ENCODE data around the gene FILIP1L. TPM values are rescaled to one million over a fixed set of nuclear protein-coding genes. Genes with fewer than 3 reads are reported as not detected.

FILIP1L gene
- total RNA-seq, 1 experiment from 2014 or later = 15.5 TPM

DNA sequence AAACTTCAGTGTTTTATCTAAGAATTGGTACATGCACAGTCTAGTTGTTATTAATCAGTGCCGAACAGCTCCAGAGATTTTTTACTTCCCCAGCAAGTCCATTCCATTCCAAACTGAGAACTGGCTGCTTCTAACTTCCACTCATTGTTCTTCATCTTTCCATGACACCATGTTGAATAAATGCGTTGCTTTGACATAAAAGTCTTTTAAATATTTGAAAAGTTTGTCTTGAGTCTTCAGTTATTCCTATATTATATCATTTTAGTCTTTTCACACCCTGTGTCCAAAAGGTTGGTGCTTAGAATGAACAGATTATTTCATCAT lies 231.2 kb downstream of the FILIP1L start:
- Mint-ChIP-seq H3K4me3 (ENCODE audit: unreplicated experiment) (no peak overlapping the region), H3K4me1 (ENCODE audit: low read depth, unreplicated experiment) (peaks cover 21% of the 10 kb centered on the region), H3K9me3 (ENCODE audit: unreplicated experiment) (no peaks in the 10 kb centered on the region), H3K27me3 (ENCODE audit: insufficient read depth, unreplicated experiment) (no peaks in the 10 kb centered on the region), H3K27ac (ENCODE audit: unreplicated experiment) (no peak overlapping the region), H3K36me3 (ENCODE audit: insufficient read depth, unreplicated experiment) (no peaks in the 10 kb centered on the region)
- no TSS peak for BruUV-seq (replicated peaks)
- Histone ChIP-seq H3K4me1 (peaks cover 11% of the 10 kb centered on the region), H3K36me3 (ENCODE audit: control insufficient read depth, insufficient read depth, low read length) (no peaks in the 10 kb centered on the region), H3K4me3 (ENCODE audit: low read depth, low read length) (no peak overlapping the region), H3K9me3 (no peaks in the 10 kb centered on the region), H3K27me3 (replicated peaks; ENCODE audit: control insufficient read depth, insufficient read depth, low read length) (no peaks in the 10 kb centered on the region)
- TF ChIP-seq, protein P1, sequence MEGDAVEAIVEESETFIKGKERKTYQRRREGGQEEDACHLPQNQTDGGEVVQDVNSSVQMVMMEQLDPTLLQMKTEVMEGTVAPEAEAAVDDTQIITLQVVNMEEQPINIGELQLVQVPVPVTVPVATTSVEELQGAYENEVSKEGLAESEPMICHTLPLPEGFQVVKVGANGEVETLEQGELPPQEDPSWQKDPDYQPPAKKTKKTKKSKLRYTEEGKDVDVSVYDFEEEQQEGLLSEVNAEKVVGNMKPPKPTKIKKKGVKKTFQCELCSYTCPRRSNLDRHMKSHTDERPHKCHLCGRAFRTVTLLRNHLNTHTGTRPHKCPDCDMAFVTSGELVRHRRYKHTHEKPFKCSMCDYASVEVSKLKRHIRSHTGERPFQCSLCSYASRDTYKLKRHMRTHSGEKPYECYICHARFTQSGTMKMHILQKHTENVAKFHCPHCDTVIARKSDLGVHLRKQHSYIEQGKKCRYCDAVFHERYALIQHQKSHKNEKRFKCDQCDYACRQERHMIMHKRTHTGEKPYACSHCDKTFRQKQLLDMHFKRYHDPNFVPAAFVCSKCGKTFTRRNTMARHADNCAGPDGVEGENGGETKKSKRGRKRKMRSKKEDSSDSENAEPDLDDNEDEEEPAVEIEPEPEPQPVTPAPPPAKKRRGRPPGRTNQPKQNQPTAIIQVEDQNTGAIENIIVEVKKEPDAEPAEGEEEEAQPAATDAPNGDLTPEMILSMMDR (IDR thresholded peaks at IDR 0.05; ENCODE audit: insufficient read depth in 1 of 2, low read depth in 1 of 2, low read length in 1 of 2, severe bottlenecking in 1 of 2, unreplicated experiment in 1 of 2) = no peak
- intact Hi-C loops (cut with micrococcal nuclease; ENCODE audit: unreplicated experiment) = no loop called here
- DNase-seq = no peak
- ChIA-PET POLR2A (no interaction called here), CTCF (no interaction called here)

DNA sequence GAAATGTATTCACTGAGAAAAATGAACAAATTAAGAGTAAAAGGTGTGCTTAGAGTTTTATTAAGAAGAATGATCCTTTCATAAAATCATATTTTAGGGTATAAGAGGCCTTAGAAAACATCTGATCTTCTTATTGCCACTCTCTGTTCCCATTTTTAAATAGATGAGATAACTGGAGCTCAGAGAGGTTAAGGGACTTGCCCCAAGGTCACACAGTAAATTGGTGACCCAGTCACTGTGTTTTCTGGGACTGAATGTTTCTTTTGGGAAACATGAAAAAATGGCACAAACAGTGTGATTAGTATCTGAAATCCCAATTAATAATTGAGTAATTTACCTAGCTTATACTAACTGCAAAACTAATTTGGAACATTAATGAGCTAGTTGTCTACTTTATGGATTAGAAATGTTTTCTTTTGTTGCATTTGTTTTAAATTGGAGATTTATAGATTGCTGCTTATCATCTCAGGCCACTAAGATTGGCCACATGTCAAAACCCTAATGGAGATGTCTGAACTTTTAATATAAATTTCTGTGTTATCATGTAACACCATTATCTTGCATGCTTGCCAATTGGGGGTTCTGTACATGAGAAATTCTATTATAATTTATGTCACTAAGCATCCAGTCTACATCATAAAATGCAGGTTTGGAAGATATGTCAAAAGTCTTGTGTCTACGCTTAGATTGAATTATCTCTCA lies 231.7 kb downstream of the FILIP1L start:
- no peak overlapping the region for H3K4me3 ChIP-seq (ENCODE audit: low read depth, low read length)
- Mint-ChIP-seq H3K4me3 (ENCODE audit: unreplicated experiment) (no peak overlapping the region), H3K4me1 (ENCODE audit: low read depth, unreplicated experiment) (peaks cover 21% of the 10 kb centered on the region), H3K27ac (ENCODE audit: unreplicated experiment) (no peak overlapping the region), H3K9me3 (ENCODE audit: unreplicated experiment) (no peaks in the 10 kb centered on the region), H3K36me3 (ENCODE audit: insufficient read depth, unreplicated experiment) (no peaks in the 10 kb centered on the region), H3K27me3 (ENCODE audit: insufficient read depth, unreplicated experiment) (no peaks in the 10 kb centered on the region)
- no peaks in the 10 kb centered on the region for H3K36me3 ChIP-seq (ENCODE audit: control insufficient read depth, insufficient read depth, low read length)
- intact Hi-C loops (cut with micrococcal nuclease; ENCODE audit: unreplicated experiment) = no loop called here
- H3K27me3 ChIP-seq (replicated peaks; ENCODE audit: control insufficient read depth, insufficient read depth, low read length) = no peaks in the 10 kb centered on the region
- H3K4me1 ChIP-seq = peaks cover 11% of the 10 kb centered on the region
- H3K9me3 ChIP-seq = no peaks in the 10 kb centered on the region
- TF ChIP-seq, protein P1 (IDR thresholded peaks at IDR 0.05; ENCODE audit: insufficient read depth in 1 of 2, low read depth in 1 of 2, low read length in 1 of 2, severe bottlenecking in 1 of 2, unreplicated experiment in 1 of 2) = no peak
- ChIA-PET POLR2A (no interaction called here), CTCF (no interaction called here)
- no peak for DNase-seq
- no TSS peak for BruUV-seq (replicated peaks)

DNA sequence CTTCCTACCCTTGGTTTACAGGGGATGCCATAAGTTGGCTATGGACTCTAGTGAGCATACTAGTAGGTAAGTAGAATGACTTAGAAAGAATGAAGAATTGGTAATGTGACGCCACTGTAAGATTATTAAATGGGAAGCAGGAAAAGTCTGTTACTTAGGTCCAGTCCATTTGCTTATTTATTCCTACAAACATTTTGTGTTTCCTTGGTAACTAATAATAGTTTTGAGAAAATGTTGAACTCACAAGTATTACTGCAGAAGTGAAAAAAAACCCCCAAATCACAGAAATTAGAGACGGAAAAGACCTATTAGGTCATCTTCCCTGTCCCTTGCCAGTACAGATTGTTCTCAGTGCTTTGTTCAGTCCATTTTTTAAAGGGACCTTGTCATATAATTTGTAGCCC lies 233.2 kb downstream of the FILIP1L start:
- H3K4me1 Mint-ChIP-seq (ENCODE audit: low read depth, unreplicated experiment) = peaks cover 19% of the 10 kb centered on the region
- no peaks in the 10 kb centered on the region for H3K9me3 ChIP-seq
- H3K27me3 Mint-ChIP-seq (ENCODE audit: insufficient read depth, unreplicated experiment) = no peaks in the 10 kb centered on the region
- TF ChIP-seq, protein P1 (IDR thresholded peaks at IDR 0.05; ENCODE audit: insufficient read depth in 1 of 2, low read depth in 1 of 2, low read length in 1 of 2, severe bottlenecking in 1 of 2, unreplicated experiment in 1 of 2) = no peak
- H3K36me3 Mint-ChIP-seq (ENCODE audit: insufficient read depth, unreplicated experiment) = no peaks in the 10 kb centered on the region
- H3K4me3 ChIP-seq (ENCODE audit: low read depth, low read length) = no peak overlapping the region
- no peak overlapping the region for H3K27ac Mint-ChIP-seq (ENCODE audit: unreplicated experiment)
- POLR2A ChIA-PET = no interaction called here
- CTCF ChIA-PET = no interaction called here
- no peak for DNase-seq
- no peaks in the 10 kb centered on the region for H3K36me3 ChIP-seq (ENCODE audit: control insufficient read depth, insufficient read depth, low read length)
- H3K4me3 Mint-ChIP-seq (ENCODE audit: unreplicated experiment) = no peak overlapping the region
- no TSS peak for BruUV-seq (replicated peaks)
- no peaks in the 10 kb centered on the region for H3K9me3 Mint-ChIP-seq (ENCODE audit: unreplicated experiment)
- no peaks in the 10 kb centered on the region for H3K27me3 ChIP-seq (replicated peaks; ENCODE audit: control insufficient read depth, insufficient read depth, low read length)
- intact Hi-C loops (cut with micrococcal nuclease; ENCODE audit: unreplicated experiment) = no loop called here
- H3K4me1 ChIP-seq = peaks cover 11% of the 10 kb centered on the region
